ENCODE data around the gene FAM151A.

The FAM151A gene

GRCh38 chr1:54594463-54594862, 28.9 kb downstream of the FAM151A start:
- H3K4me3 ChIP-seq (ENCODE audit: low read depth, low read length): no peak overlapping the region
- no peak for TF ChIP-seq CTCF (IDR thresholded peaks at IDR 0.05; ENCODE audit: control insufficient read depth, extremely low read depth, insufficient read depth)
- no peak for DNase-seq (ENCODE audit: low read depth)

DNA sequence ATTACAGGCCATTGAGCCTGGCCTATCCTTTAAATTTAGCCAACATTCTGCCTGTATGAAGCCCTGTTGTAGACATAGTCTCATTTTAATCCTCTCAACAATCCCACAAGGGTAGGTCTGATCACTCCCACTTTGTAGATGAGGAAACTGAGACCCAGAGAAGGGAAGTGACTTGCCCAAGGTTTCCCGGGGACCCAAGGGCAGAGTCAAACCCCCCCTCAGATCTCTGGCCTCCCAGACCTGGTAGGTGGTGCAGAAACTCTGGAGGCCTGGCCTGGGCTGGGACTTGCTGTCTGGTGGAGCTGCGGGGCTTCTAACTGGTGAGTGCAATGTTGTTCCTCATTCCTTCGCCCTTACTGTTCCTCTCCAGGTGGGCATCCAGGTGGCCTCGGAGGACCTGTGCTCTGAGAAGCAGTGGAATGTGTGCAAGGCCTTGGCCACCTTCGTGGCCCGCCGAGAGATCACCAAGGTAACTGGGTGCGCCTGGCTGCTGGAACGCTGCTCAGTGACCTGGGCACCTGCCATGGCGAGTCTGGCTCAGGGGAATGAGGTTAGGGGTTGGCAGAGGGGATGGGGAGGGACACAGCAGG, 29.7 kb downstream of the FAM151A start:
- no peak for TF ChIP-seq CTCF (IDR thresholded peaks at IDR 0.05; ENCODE audit: control insufficient read depth, extremely low read depth, insufficient read depth)
- no peak for DNase-seq (ENCODE audit: low read depth)
- no peak overlapping the region for H3K4me3 ChIP-seq (ENCODE audit: low read depth, low read length)

DNA sequence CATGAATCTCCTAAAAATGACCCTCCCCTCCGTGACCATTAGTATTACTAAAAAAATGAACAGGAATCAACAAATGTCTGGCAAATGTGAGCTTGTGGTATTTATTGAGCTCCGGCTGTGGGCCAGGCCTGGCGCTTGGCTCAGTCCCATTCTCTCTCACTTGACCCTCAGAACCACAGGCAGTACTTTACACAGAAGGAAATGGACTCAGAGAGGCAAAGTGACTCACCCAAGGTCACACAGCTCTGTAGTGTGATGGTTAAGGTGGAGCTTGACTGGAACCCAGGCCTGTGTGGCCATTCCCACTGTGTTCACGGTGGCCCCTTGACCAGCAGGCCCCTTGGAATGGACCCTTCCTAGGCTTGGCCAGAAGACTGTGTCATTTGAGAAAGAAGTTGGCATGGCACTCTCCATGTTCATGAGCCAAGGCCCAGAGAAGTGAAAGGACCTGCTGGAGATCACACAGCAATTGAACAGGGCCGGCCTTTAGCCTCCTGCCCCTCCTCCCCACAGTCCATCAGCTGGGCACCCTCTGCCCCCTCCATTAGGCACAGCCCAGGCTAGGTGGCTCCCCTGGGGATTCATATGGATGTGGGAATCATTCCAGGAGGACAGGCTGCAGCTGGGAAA, 32.1 kb downstream of the FAM151A start:
- H3K4me3 ChIP-seq (ENCODE audit: low read depth, low read length): no peak overlapping the region
- DNase-seq (ENCODE audit: low read depth): no peak
- no peak for TF ChIP-seq CTCF (IDR thresholded peaks at IDR 0.05; ENCODE audit: control insufficient read depth, extremely low read depth, insufficient read depth)

GRCh38 chr1:54588377-54588776, 34.9 kb downstream of the FAM151A start:
- H3K4me3 ChIP-seq (ENCODE audit: low read depth, low read length): no peak overlapping the region
- no peak for DNase-seq (ENCODE audit: low read depth)
- TF ChIP-seq CTCF (IDR thresholded peaks at IDR 0.05; ENCODE audit: control insufficient read depth, extremely low read depth, insufficient read depth): no peak

DNA sequence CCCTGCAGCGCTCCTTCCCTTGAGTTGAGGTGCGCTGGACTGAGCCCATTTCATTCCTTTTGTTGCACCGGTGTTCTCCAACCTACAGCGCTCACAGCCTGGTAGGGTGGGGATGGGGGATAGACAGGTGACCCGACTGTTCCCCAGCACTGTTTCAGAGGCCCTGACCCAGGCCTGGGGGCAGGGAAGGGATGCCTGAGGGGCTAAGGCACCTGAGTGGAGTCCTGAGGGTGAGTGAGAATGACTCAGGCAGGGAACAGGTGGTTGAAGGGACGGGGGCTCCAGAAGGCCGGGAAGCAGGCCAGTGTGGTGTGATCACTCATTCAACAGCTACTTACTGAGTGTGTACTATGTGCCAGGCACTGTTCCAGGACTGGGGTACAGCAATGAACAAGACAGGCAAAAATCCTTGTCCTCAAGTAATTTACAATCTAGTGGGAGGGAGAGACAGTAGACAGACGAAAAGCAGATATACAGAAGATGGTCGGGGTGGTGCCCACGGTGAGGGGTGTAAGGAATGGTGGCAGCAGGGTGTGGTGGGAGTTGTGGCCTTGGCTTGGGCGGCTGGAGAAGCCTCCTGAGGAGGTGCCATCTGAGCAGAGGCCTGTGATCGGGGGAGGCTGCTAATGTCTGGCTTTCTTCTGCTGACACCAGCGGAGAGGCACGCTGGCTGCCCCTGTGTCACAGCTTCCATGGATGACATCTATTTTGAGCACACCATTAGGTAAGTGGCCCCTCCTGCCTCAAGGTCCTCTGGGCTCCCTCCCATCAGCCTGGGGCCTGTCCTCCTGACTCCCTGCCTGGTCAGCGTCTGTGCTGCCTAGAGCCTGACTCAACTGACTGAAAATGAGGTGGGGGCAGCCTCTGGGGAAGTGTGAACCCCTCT, 37.9 kb downstream of the FAM151A start:
- no peak for DNase-seq (ENCODE audit: low read depth)
- no peak overlapping the region for H3K4me3 ChIP-seq (ENCODE audit: low read depth, low read length)
- TF ChIP-seq CTCF (IDR thresholded peaks at IDR 0.05; ENCODE audit: control insufficient read depth, extremely low read depth, insufficient read depth): no peak

DNA sequence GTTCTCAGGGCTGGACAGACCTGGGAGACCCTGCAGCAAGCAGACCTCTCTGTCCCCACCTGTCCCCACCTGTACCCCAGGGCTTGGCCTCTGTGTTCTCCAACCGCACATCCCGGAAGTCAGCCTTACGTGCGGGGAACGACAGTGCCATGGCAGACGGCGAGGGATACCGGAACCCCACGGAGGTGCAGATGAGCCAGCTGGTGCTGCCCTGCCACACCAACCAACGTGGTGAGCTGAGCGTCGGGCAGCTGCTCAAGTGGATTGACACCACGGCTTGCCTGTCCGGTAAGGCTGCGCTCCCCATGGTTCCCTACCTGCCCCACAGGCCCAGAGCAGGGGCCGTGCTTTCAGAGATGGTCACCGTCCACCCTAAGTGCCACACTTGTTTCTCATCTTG, 38.8 kb downstream of the FAM151A start:
- H3K4me3 ChIP-seq (ENCODE audit: low read depth, low read length): no peak overlapping the region
- DNase-seq (ENCODE audit: low read depth): no peak
- TF ChIP-seq CTCF (IDR thresholded peaks at IDR 0.05; ENCODE audit: control insufficient read depth, extremely low read depth, insufficient read depth): no peak
